Measurements from ENCODE around the gene ICOSLG. TPM values are rescaled to one million over a fixed set of nuclear protein-coding genes. Genes with fewer than 3 reads are reported as not detected.

ICOSLG gene
- total RNA-seq, 6 donors from 2014 or later, result 1.8 to 16.4 (median 9.0) TPM

DNA sequence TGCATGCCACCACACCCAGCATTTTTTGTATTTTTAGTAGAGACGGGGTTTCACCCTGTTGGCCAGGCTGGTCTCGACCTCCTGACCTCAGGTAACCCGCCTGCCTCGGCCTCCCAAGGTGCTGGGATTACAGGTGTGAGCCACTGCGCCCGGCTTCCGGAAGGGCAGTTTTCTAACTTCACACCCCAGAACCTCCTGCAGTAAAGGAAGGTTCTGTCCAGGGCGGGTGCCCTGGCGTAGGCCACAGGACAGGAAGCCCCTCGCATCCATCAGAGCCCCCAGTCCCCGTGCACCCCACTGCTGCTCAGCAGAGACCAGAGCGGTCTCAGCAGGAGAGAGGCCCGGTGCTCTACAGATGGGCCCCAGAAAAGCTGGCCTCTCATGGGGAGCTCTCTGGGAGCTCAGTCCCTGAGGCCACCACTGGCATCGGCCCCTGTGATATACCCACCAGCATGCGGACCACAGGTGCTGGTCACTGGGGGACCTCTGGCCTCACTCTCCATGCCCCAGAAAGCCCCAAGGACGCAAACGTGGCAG is 25.1 kb upstream of the ICOSLG start:
- no peak for TF ChIP-seq POLR2A (IDR thresholded peaks at IDR 0.05)
- TF ChIP-seq, protein P1, sequence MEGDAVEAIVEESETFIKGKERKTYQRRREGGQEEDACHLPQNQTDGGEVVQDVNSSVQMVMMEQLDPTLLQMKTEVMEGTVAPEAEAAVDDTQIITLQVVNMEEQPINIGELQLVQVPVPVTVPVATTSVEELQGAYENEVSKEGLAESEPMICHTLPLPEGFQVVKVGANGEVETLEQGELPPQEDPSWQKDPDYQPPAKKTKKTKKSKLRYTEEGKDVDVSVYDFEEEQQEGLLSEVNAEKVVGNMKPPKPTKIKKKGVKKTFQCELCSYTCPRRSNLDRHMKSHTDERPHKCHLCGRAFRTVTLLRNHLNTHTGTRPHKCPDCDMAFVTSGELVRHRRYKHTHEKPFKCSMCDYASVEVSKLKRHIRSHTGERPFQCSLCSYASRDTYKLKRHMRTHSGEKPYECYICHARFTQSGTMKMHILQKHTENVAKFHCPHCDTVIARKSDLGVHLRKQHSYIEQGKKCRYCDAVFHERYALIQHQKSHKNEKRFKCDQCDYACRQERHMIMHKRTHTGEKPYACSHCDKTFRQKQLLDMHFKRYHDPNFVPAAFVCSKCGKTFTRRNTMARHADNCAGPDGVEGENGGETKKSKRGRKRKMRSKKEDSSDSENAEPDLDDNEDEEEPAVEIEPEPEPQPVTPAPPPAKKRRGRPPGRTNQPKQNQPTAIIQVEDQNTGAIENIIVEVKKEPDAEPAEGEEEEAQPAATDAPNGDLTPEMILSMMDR (IDR thresholded peaks at IDR 0.05), result no peak
- no peak for TF ChIP-seq POLR2AphosphoS5 (IDR thresholded peaks at IDR 0.05)
- TF ChIP-seq EP300 (IDR thresholded peaks at IDR 0.05), result no peak
- no peaks in the 10 kb centered on the region for H3K4me1 ChIP-seq
- DNase-seq, result no peak
- no peaks in the 10 kb centered on the region for H3K36me3 ChIP-seq
- 96 to 98% methylated on average over 9 to 14 of the region's 17 CpGs for WGBS, 2 donors
- H3K4me3 ChIP-seq, result no peak overlapping the region
- H3K27ac ChIP-seq, result no peak overlapping the region
- ATAC-seq (ENCODE audit: low FRiP score in 2 of 2), result no peak
- H3K27me3 ChIP-seq, result no peaks in the 10 kb centered on the region
- no peaks in the 10 kb centered on the region for H3K9me3 ChIP-seq

DNA sequence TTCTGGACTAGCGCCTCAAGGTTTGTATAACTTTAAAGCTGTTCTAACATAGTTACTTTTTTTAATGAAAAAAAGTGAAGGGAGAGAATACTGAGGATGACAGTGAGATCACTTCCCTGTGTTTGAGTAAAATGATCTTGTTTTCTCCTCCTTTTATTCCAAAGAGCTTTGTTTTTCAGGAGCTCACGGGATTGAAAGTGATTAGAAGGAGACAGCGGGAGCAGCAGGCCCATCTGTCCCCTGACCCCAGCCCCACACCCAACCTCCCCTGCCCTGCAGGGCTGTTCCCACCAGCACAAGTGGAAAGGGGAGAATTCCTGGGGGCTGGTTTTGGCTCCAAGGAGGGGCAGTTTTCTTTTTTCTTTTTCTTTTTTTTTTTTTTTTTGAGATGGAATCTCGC is 23.0 kb upstream of the ICOSLG start:
- no peaks in the 10 kb centered on the region for H3K27me3 ChIP-seq
- H3K9me3 ChIP-seq, result no peaks in the 10 kb centered on the region
- H3K4me3 ChIP-seq, result no peak overlapping the region
- TF ChIP-seq POLR2AphosphoS5 (IDR thresholded peaks at IDR 0.05), result no peak
- TF ChIP-seq, protein P1 (IDR thresholded peaks at IDR 0.05), result no peak
- TF ChIP-seq EP300 (IDR thresholded peaks at IDR 0.05), result no peak
- no peaks in the 10 kb centered on the region for H3K4me1 ChIP-seq
- WGBS, 2 donors, result 85 to 92% methylated on average over 4 of the region's 4 CpGs
- no peak for DNase-seq
- H3K27ac ChIP-seq, result no peak overlapping the region
- no peak for ATAC-seq (ENCODE audit: low FRiP score in 2 of 2)
- no peaks in the 10 kb centered on the region for H3K36me3 ChIP-seq

GRCh38 chr21:44263221-44263760 is 22.5 kb upstream of the ICOSLG start:
- Histone ChIP-seq H3K4me1 (no peaks in the 10 kb centered on the region), H3K36me3 (no peaks in the 10 kb centered on the region), H3K27me3 (no peaks in the 10 kb centered on the region), H3K4me3 (no peak overlapping the region), H3K27ac (no peak overlapping the region), H3K9me3 (no peaks in the 10 kb centered on the region)
- no peak for TF ChIP-seq POLR2A (IDR thresholded peaks at IDR 0.05)
- TF ChIP-seq, protein P1 (IDR thresholded peaks at IDR 0.05), result no peak
- no peak for TF ChIP-seq EP300 (IDR thresholded peaks at IDR 0.05)
- TF ChIP-seq POLR2AphosphoS5 (IDR thresholded peaks at IDR 0.05), result no peak
- ATAC-seq (ENCODE audit: low FRiP score in 2 of 2), result no peak
- 78 to 82% methylated on average over 11 to 12 of the region's 18 CpGs for WGBS, 2 donors
- peak in 1 of 2 donors; percentile 61 for DNase-seq

GRCh38 chr21:44262338-44263056 is 21.8 kb upstream of the ICOSLG start:
- DNase-seq (no peak), ATAC-seq (ENCODE audit: low FRiP score in 2 of 2) (no peak)
- Histone ChIP-seq H3K36me3 (no peaks in the 10 kb centered on the region), H3K4me1 (no peaks in the 10 kb centered on the region), H3K4me3 (no peak overlapping the region), H3K27ac (no peak overlapping the region), H3K9me3 (no peaks in the 10 kb centered on the region), H3K27me3 (no peaks in the 10 kb centered on the region)
- TF ChIP-seq EP300 (IDR thresholded peaks at IDR 0.05), result no peak
- 83 to 88% methylated on average over 9 to 10 of the region's 12 CpGs for WGBS, 2 donors

DNA sequence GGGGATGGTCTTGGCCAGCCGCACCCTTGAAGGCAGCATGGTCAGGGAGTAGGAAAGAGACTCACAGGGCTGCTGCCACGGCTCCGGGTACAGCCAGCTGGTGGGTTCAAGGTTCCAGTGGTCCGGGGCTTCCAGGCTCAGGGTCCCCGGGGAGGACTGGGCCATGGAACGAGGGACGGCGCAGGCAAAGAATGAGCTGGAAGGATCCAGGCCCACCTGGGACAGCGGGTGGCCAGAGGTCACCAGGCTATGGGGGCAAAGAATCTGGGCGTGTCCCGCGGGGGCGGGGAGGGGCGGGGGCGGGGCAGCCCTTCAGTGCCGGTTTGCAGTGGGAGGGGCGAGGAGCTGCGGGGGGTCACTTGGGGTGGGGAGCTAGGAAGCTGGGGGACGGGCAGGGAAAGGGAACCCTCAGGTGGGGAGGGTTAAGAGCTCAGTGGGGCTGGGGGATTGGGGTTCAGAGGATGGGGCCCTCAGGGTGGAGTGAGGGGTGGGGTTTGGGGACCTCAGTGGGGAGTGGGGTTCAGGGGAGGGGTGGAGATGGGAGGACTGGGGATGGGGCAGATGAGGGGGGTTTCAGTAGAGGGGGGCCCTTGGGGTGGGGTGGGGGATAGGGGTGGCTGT is 21.0 kb upstream of the ICOSLG start, which contains the start of gene DNMT3L:
TSS of gene DNMT3L (minus strand) at position 223 of the 621 bp plus-strand sequence. CDS start 638 bp downstream, outside the sequence.
- TF ChIP-seq EP300 (IDR thresholded peaks at IDR 0.05) (no peak), POLR2AphosphoS5 (IDR thresholded peaks at IDR 0.05) (no peak), POLR2A (IDR thresholded peaks at IDR 0.05) (no peak)
- TF ChIP-seq, protein P1 (IDR thresholded peaks at IDR 0.05), result no peak
- Histone ChIP-seq H3K27me3 (no peaks in the 10 kb centered on the region), H3K27ac (no peak within 1 kb of the TSS), H3K4me3 (no peak within 1 kb of the TSS), H3K4me1 (no peaks in the 10 kb centered on the region), H3K9me3 (no peaks in the 10 kb centered on the region), H3K36me3 (no peaks in the 10 kb centered on the region)
- WGBS, 2 donors, result 87 to 89% methylated on average over 10 to 16 of the region's 19 CpGs
- DNase-seq (no peak), ATAC-seq (ENCODE audit: low FRiP score in 2 of 2) (no peak)

Data from upper lobe of left lung (tissue), 6 donors.